Activated T-cell treated with anti-CD3 and anti-CD28 coated beads for 1 hour (primary cell): Measurements from ENCODE around the gene SORD.

ENCODE experiments used
- DNase-seq: peaks from one replicate; pipeline ENCODE4 v3.0.0-alpha.2; 2020; ENCODE audit warnings: low read depth

SORD gene

DNA sequence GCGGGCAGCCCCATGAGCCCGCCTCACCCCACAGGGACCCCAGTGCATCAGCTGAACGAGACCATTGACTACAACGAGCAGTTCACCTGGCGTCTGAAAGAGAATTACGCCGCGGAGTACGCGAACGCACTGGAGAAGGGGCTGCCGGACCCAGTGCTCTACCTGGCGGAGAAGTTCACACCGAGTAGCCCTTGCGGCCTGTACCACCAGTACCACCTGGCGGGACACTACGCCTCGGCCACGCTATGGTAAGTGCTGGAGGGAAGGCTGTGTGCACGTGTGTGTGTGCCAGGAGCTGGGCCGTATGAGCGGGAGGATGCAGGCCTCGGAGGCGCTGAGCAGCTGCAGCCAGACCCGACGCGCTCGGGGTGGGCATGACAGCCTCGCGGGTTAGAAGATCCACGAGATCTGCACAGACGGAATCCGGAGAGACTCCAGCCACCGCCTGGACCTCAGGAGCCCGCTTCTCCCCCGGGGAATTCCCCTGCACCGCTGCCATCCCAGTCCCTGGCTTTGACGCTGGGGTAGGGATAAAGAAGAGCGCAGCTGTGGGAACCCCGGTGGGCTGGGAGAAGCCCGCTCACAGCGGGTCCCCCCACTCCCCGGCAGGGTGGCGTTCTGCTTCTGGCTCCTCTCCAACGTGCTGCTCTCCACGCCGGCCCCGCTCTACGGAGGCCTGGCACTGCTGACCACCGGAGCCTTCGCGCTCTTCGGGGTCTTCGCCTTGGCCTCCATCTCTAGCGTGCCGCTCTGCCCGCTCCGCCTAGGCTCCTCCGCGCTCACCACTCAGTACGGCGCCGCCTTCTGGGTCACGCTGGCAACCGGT, 93.7 kb downstream of the SORD start:
- no peak for DNase-seq

DNA sequence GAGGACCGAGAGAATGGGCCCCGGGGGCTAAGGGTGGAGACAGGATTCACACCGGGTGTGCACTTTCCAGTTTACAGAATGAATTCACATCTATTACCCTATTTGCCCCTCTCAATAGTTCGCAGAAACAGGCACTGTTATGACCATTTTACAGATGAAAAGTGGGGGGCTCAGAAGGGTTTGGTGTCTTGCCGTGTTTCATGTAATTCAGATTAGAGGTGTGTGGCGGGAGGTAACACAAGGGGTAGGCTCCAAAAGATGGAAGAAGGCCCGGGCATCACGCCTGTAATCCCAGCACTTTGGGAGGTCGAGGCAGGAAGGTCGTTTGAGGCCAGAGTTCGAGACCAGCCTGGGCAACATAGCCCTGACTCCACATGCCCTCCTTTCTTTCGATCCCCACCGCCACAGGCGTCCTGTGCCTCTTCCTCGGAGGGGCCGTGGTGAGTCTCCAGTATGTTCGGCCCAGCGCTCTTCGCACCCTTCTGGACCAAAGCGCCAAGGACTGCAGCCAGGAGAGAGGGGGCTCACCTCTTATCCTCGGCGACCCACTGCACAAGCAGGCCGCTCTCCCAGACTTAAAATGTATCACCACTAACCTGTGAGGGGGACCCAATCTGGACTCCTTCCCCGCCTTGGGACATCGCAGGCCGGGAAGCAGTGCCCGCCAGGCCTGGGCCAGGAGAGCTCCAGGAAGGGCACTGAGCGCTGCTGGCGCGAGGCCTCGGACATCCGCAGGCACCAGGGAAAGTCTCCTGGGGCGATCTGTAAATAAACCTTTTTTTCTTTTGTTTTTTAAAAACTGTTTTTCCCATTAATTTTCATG, 94.5 kb downstream of the SORD start:
- DNase-seq: no peak

DNA sequence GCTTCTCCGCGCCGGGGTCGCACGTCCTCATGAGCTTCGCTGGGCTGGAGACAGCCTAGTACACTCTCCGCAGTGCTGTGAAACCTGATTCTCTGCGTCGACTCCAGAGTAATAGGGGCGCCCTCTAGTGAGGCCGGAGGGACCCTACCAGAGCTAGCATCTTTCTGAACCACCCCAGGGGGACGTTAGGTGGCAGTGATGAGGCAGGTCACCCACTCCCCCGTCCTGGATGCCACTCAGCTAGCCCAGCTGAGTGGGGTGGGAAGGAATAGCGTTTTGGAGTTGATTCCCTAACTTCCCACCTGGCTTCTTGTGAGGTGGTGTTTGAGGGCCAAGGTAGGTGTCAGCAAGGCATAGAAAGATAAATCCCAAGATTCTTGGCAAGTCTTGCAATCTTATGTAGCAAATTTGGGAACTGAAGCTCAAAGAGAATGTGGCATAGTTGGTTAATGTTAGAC, 95.2 kb downstream of the SORD start:
- DNase-seq: peak; percentile 78

DNA sequence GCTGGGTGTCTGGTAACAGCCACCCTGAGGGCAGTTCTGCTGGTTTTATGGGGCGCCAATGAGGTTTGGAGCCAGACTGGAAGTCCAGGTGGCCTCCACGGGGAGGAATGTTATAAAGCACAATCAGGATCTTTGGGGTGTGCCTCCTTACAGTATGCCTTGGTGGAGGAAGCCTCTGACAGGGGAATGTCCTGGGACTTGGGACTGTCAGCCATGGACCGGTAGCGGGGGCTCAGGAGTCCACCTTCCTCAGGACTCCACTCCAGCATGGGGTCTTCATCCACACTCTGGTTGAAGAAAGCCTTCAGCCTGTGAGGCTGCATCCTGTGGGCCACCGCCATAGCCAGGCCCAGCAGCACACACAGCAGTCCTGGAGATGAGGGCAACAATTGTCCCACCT, 96.0 kb downstream of the SORD start:
- no peak for DNase-seq

DNA sequence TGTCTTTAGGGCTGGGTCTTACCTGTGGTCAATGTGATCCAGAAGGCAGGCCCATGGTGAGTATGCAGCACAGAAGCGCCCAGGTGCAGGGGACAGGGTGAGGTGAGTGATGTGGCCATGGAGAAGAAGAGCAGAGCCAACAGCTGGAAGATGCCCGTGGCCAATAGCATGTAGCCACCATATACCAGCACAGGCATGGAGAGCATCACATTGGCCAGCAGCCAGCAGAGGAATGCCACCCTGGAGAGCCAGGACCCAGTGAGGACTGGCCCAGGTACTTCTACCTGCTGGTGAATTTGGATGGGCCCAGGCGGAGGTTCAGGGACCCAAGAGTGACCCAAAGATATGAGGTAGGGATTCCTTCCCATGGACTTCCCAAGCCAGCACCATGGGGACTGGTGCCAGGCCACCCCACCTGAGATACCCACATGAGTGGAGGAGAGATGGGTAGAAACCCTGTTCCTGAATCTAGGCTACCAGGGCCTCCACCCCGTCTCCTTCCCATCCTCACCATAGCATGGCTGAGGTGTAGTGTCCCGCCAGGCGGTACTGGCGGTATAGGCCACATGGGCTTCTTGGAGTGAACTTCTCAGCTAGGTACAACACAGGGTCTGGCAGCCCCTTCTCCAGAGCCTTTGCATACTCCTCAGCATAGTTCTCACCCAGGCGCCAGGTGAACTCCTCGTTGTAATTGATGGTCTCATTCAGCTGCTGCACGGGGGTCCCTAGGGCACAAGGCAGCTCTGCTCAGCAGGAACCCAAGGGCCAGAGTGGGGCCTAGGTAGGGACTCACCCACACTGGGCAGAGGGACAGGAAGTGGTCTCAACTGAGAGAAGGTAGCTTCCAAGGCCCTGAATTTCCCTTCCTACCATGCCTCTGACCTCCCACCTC, 97.3 kb downstream of the SORD start:
- no peak for DNase-seq

DNA sequence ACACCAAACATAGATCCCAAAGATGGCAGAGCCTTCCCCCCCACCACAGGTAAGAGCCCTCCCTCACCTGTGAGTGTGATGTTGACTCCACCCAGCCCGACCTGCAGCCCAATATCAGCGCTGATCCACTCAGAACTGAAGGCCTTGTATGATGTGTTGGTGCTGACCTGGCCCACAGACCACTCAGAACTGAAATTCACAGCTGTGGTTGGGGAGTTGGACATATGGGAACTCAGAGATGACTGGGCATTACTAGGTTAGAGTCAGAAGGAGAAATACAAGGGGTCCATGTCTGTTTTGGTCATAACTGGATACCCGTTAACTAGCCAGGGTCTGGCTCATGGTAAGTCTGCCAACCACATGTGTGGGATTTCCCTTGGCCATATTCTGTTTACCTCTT, 98.0 kb downstream of the SORD start:
- DNase-seq: no peak

DNA sequence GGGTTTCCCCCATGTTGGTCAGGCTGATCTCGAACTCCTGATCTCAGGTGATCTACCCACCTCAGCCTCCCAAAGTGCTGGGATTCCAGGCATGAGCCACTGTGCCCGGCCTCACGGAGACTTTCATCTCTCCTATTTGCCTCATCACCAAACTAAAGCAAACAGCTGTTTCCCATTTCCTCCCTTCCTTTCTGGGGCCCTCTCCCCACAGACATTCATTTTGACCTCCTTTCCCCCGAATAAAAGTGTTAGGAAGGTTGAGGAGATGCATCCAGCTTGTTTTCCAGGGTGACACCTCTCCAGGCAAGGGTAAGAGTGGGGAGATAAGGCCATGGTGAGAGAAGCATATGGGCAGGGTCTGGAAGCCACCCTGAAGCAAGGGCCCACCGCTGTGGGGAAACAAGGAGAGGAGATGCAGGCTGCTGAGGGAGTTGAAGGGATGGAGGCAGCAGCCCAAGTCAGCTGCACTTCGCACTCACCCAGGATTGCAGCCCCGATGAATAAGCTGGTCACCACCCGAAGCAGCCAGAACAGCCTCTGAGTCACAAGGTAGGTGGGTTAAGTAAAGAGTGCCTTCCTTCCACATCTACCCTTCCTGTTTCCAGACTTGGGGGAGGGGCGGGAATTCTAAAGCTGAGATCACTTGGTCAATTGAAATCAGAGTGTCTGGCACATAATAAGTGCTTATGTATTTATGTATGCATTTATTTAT, 98.9 kb downstream of the SORD start:
- DNase-seq: no peak

DNA sequence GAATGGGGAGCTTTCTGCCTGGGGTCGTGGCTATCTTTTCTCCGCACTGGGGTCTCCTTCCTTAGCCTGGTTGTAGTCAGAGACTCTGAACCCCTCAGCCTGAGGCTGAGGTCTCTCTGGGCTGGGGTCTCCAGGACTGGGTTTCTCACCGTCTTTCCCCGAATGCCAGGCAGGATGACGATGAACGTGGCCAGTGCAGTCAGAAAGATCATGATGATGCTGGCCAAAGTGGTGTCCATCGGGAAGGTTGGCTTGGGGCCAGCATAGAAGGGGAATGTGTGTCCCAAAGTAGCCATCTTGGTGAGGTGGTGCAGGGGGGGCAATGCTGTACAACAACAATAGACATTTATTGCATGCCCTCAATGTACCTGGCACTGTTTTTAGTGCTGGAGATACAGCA, 99.7 kb downstream of the SORD start:
- no peak for DNase-seq

DNA sequence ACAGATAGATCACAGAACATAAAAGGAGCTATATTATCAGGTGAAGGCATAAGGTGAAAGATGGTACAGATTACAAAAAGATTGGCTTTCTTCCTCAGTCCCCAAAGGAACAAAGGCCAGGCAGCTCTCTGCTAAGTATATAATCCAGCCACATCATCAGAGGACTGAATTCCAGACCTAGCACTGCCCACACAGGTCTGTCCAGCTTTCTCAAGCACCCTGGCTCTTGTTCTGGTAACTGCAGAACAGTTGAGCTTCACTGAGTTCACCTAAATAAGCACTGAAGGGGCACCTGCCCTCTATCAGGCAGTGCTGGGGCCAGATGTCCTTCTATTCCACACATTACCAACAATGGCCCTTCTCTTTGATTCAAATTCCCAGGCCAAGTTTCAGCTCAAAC, 100.4 kb downstream of the SORD start:
- DNase-seq: no peak

DNA sequence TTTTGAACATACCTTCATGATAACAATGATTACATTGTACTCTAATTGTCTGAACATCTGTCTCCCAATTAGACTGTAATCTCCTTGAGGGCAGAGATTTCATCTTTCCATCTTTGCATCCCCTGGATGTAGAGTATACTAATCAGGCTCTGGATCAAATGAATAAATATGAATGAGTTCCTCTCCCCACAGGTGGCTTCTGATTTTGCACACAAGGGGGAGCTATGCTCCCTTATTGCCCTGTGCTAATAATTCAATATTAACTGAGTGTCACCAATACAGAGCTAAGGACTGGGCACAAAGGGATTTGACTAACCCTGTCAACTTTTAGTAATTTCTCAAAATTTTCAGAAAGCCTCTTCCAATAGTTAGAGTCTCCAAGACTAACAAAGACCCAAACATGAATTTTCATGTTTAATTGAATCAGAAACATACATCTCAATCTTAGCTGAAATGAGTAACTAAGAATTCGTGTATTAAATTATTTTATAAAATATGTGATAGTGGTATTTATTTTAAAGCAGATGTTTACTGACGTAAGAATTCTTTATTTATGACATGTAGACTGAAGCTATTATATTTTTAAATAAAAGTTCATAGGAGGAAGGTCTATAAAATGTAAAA, 103.7 kb downstream of the SORD start:
- DNase-seq: peak; percentile 25
